ENCODE results near the gene NUP42. TPM values are rescaled to one million over a fixed set of nuclear protein-coding genes. Genes with fewer than 3 reads are reported as not detected.

NUP42 gene, protein sequence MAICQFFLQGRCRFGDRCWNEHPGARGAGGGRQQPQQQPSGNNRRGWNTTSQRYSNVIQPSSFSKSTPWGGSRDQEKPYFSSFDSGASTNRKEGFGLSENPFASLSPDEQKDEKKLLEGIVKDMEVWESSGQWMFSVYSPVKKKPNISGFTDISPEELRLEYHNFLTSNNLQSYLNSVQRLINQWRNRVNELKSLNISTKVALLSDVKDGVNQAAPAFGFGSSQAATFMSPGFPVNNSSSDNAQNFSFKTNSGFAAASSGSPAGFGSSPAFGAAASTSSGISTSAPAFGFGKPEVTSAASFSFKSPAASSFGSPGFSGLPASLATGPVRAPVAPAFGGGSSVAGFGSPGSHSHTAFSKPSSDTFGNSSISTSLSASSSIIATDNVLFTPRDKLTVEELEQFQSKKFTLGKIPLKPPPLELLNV
- total RNA-seq: 16.7 TPM

DNA sequence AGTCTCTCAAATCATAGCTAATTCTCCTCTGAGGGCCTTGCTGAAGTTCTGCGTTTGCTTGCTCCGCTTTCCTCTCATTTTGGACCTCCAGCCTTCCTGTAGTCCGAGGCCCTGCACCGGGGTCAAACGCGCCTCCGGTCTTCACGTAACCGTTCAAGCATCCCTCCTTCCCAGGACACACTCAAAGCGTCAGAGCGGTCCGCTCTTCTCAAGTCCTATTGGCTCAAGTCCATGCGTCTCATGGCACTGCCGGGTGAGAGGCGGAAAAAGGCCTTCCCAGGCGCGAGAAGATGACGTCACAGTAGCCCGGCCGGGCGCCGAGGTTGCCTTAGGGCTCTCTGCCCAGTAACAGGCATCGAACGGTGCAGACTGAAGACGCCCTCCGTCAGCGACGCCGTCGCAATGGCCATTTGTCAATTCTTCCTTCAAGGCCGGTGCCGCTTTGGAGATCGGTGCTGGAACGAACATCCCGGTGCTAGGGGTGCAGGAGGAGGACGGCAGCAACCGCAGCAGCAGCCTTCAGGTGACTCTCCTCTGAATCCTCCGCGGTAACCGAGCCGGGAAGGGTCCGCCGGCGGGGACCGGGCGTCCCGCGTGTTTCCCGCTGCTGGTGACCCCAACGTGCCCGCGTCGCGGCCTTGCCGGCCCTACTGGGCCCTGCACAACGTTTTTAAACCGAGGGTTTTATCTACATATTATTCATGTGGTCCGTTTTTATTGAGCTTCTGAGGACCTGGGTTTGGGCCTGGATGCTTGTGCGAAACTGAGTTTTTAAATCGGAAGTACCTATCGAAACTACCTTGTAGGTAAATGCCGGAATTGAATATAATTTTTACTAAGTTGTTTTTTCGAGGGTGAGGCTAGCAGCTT is at the start of gene NUP42:
NUP42 (plus strand) TSS at position 365 of the 870 bp plus-strand sequence; CDS start at position 403, 38 bp downstream.
- Histone ChIP-seq H3K4me3 (peak within 1 kb of the TSS; percentile 63 to 93), H3K4me1 (peaks cover 3 to 15% of the 10 kb centered on the region in 2 donors), H3K9me3 (no peaks in the 10 kb centered on the region), H3K27ac (peak within 1 kb of the TSS; percentile 90 to 96), H3K27me3 (no peaks in the 10 kb centered on the region), H3K36me3 (peaks cover 7 to 10% of the 10 kb centered on the region in 2 donors)
- intact Hi-C loops (cut with DNase I): loop anchor here (1.0 to 10.0 kb wide), 6 partner anchors 65 to 1755 kb away; partner anchors contain the start of genes CCDC126, FAM221A, GPNMB and KLHL7
- DNase-seq (ENCODE audit: low spot score in 2 of 2): peak; percentile 90 to 98
- TF ChIP-seq, protein P1, sequence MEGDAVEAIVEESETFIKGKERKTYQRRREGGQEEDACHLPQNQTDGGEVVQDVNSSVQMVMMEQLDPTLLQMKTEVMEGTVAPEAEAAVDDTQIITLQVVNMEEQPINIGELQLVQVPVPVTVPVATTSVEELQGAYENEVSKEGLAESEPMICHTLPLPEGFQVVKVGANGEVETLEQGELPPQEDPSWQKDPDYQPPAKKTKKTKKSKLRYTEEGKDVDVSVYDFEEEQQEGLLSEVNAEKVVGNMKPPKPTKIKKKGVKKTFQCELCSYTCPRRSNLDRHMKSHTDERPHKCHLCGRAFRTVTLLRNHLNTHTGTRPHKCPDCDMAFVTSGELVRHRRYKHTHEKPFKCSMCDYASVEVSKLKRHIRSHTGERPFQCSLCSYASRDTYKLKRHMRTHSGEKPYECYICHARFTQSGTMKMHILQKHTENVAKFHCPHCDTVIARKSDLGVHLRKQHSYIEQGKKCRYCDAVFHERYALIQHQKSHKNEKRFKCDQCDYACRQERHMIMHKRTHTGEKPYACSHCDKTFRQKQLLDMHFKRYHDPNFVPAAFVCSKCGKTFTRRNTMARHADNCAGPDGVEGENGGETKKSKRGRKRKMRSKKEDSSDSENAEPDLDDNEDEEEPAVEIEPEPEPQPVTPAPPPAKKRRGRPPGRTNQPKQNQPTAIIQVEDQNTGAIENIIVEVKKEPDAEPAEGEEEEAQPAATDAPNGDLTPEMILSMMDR (IDR thresholded peaks at IDR 0.05): peak in 1 of 3 experiments; percentile 13

DNA sequence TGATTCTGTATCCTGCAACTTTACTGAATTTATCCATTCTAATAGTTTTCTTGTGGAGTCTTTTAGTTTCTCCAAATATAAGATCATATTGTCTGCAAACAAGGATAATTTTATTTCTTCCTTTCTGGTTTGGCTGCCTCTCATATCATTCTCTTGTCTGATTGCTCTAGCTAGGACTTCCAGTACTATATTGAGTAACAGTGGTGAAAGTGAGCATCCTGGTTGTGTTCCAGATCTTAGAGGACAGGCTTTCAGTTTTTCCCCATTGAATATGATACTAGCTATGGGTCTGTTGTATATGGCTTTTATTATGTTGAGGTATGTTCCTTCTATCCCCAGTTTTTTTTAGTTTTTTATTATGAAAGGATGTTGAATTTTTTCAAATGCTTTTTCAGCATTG is 48.1 kb upstream of the NUP42 start:
- Histone ChIP-seq H3K4me3 (no peak overlapping the region), H3K27ac (no peak overlapping the region), H3K4me1 (no peaks in the 10 kb centered on the region), H3K9me3 (no peaks in the 10 kb centered on the region), H3K27me3 (no peaks in the 10 kb centered on the region), H3K36me3 (peaks cover 0 to 5% of the 10 kb centered on the region in 2 donors)
- intact Hi-C loops (cut with DNase I): no loop called here
- DNase-seq (ENCODE audit: low spot score in 2 of 2): no peak
- TF ChIP-seq, protein P1 (IDR thresholded peaks at IDR 0.05): no peak

DNA sequence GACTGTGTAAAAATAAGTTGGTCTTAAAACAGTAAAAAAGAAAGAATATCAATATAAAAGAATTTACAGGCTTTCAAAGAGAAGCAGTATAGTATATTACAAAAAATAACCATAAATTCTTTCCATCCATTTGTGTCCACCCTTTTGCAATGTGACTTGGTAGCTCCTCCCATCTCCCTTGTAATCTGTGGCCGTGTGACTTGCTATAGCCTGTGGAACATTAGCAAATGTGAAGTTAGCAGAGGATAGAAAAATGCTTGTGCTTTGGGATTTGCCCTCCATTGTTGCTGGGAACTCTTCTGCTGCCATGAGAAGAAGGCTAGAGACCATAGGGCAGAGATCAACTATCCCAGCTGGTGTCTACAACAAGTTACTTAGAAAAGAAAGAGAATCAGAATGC is 46.1 kb upstream of the NUP42 start:
- intact Hi-C loops (cut with DNase I): no loop called here
- TF ChIP-seq, protein P1 (IDR thresholded peaks at IDR 0.05): no peak
- DNase-seq (ENCODE audit: low spot score in 2 of 2): no peak
- Histone ChIP-seq H3K4me3 (no peak overlapping the region), H3K27ac (no peak overlapping the region), H3K36me3 (peaks cover 2 to 3% of the 10 kb centered on the region in 2 donors), H3K27me3 (no peaks in the 10 kb centered on the region), H3K4me1 (no peaks in the 10 kb centered on the region), H3K9me3 (no peaks in the 10 kb centered on the region)

DNA sequence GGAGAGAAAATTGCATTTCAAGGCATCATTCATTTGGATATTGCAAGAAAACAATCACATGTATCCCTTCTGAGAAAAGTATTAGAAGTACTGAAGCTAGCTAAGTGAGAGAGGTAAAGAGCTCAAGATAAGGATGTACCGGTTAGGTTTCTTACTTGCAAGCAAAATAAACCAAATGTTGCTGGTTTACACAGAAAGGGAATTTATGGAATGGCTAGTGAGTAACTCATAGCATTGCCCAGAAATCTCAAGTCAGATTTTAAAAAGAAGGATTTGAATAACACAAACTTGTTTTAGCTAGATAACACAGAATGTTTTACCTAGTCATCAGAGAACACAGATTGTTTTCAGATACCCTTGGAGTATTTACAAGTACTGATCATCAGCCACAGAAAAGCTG is 45.6 kb upstream of the NUP42 start:
- H3K4me1 ChIP-seq: no peaks in the 10 kb centered on the region
- DNase-seq (ENCODE audit: low spot score in 2 of 2): no peak
- TF ChIP-seq, protein P1 (IDR thresholded peaks at IDR 0.05): no peak
- H3K27me3 ChIP-seq: no peaks in the 10 kb centered on the region
- no peak overlapping the region for H3K27ac ChIP-seq
- no peaks in the 10 kb centered on the region for H3K9me3 ChIP-seq
- H3K36me3 ChIP-seq: peaks cover 6 to 7% of the 10 kb centered on the region in 2 donors
- H3K4me3 ChIP-seq: no peak overlapping the region
- intact Hi-C loops (cut with DNase I): no loop called here

DNA sequence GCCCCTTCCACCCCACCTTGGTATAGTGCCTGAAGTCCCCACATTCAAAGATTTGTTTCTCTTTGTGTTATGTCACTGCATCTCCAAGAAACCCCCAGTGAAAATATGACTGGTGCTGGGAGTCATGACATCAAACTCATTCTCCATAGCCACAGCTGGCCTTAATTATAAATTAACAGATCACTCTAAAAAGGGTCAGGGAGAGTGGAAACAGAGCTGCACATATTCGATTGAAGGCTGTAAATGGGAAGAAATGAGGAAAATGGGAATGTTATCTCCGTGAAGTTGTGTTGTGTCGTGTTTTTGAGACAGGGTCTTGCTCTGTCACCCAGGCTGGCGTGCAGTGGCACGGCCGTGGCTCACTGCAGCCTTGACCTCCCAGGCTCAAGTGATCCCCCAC is 24.2 kb upstream of the NUP42 start:
- TF ChIP-seq, protein P1 (IDR thresholded peaks at IDR 0.05): no peak
- no peak overlapping the region for H3K4me3 ChIP-seq
- DNase-seq (ENCODE audit: low spot score in 2 of 2): no peak
- no peak overlapping the region for H3K27ac ChIP-seq
- H3K27me3 ChIP-seq: no peaks in the 10 kb centered on the region
- no peaks in the 10 kb centered on the region for H3K9me3 ChIP-seq
- H3K4me1 ChIP-seq: no peaks in the 10 kb centered on the region
- intact Hi-C loops (cut with DNase I): no loop called here
- peaks cover 0 to 45% of the 10 kb centered on the region in 2 donors for H3K36me3 ChIP-seq
